SK-N-SH (cell line): ENCODE data around the gene CLDN10. TPM values are rescaled to one million over a fixed set of nuclear protein-coding genes. Genes with fewer than 3 reads are reported as not detected.

Experiments used
- CTCF ChIA-PET: fragments of 300-600, 350-600 bp; formaldehyde crosslinking; extraction: SDS; loops from one replicate; lab custom pipeline; 2021; lab: Yijun Ruan, JAX
- POLR2A ChIA-PET: fragments of 350-600 bp; sonication (Branson Sonifier 250); formaldehyde crosslinking; extraction: SDS; loops from one replicate; lab custom pipeline; 2020; ENCODE audit warnings: antibody characterized with exemption, inconsistent platforms; lab: Yijun Ruan, JAX
- DNase-seq: peaks from one replicate; pipeline ENCODE4 v3.0.0; 2012
- H2AFZ ChIP-seq: fragments of 200-600 bp; sonication (generic); 2 replicates; pipeline ENCODE4 v1.8.1; 2016; ENCODE audit warnings: antibody characterized with exemption, mild to moderate bottlenecking, low read depth
- H3F3A ChIP-seq: fragments of 200-600 bp; sonication (generic); replicated peaks from 2 replicates; pipeline ENCODE3; 2016; ENCODE audit warnings: antibody characterized with exemption, mild to moderate bottlenecking; ENCODE audit not compliant: insufficient read depth
- H3K27ac ChIP-seq, 2 experiments: fragments of 200-500 bp in 1 of 2; fragments of 200-600 bp in 1 of 2; sonication (Bioruptor generic) in 1 of 2; sonication (generic), shearing (Covaris generic) in 1 of 2; 2 replicates each; pipeline versions ENCODE4 v1.5.1 to v1.6.1; 2014 to 2016; ENCODE audit warnings: low read depth in 2 of 2, inconsistent platforms in 1 of 2, low read length in 1 of 2, mild to moderate bottlenecking in 1 of 2, mixed read lengths in 1 of 2
- H3K27me3 ChIP-seq: fragments of 200-600 bp; sonication (generic), shearing (Covaris generic); 2 replicates; pipeline ENCODE4 v1.6.1; 2016; ENCODE audit warnings: mixed run types; ENCODE audit not compliant: insufficient read depth
- H3K36me3 ChIP-seq, 2 experiments: fragments of 200-500 bp in 1 of 2; fragments of 200-600 bp in 1 of 2; sonication (Bioruptor generic) in 1 of 2; sonication (generic) in 1 of 2; replicated peaks in 1 of 2; 2 replicates each; pipeline versions ENCODE3 to v1.5.1; 2014 to 2016; ENCODE audit warnings: low read length in 1 of 2, mild to moderate bottlenecking in 1 of 2; ENCODE audit not compliant: insufficient read depth in 2 of 2, control insufficient read depth in 1 of 2
- H3K4me1 ChIP-seq, 2 experiments: fragments of 200-500 bp in 1 of 2; fragments of 200-600 bp in 1 of 2; sonication (Bioruptor generic) in 1 of 2; sonication (generic), shearing (Covaris generic) in 1 of 2; 2 replicates each; pipeline versions ENCODE4 v1.5.1 to v1.6.1; 2014 to 2016; ENCODE audit warnings: low read depth in 1 of 2, low read length in 1 of 2, mixed run types in 1 of 2; ENCODE audit not compliant: insufficient read depth in 2 of 2, control insufficient read depth in 1 of 2
- H3K4me2 ChIP-seq: fragments of 200-600 bp; sonication (generic), shearing (Covaris generic); 2 replicates; pipeline ENCODE4 v1.6.1; 2017; ENCODE audit warnings: mixed run types
- H3K4me3 ChIP-seq, 2 experiments: fragments of 200-500 bp in 1 of 2; fragments of 200-600 bp in 1 of 2; sonication (Bioruptor generic) in 1 of 2; sonication (generic), shearing (Covaris generic) in 1 of 2; 2 replicates each; pipeline versions ENCODE4 v1.5.1 to v1.8.1; 2014 to 2016; ENCODE audit warnings: low read depth in 2 of 2, inconsistent platforms in 1 of 2, low read length in 1 of 2, mild to moderate bottlenecking in 1 of 2, mixed read lengths in 1 of 2, moderate library complexity in 1 of 2
- H3K79me2 ChIP-seq: fragments of 200-600 bp; sonication (generic); 2 replicates; pipeline ENCODE4 v1.8.1; 2017; ENCODE audit warnings: mild to moderate bottlenecking; ENCODE audit not compliant: insufficient read depth
- H3K9ac ChIP-seq: fragments of 200-600 bp; sonication (generic); 2 replicates; pipeline ENCODE4 v1.6.1; 2017; ENCODE audit warnings: mixed run types
- H3K9me2 ChIP-seq: fragments of 200-600 bp; sonication (generic); 2 replicates; pipeline ENCODE4 v1.6.1; 2017; ENCODE audit warnings: mixed run types
- H3K9me3 ChIP-seq: fragments of 200-600 bp; sonication (generic); 2 replicates; pipeline ENCODE4 v1.6.1; 2017; ENCODE audit warnings: mixed run types, mild to moderate bottlenecking, moderate library complexity
- H4K20me1 ChIP-seq: fragments of 200-600 bp; sonication (generic); 2 replicates; pipeline ENCODE4 v1.6.1; 2017; ENCODE audit warnings: mild to moderate bottlenecking, mixed run types; ENCODE audit not compliant: insufficient read depth
- CHD2 ChIP-seq: fragments of 150-350 bp; IDR thresholded peaks from 2 replicates; pipeline ENCODE4 v1.6.1; 2018; ENCODE audit warnings: low read length; ENCODE audit not compliant: partially characterized antibody
- CTCF ChIP-seq: fragments of 200-600 bp; sonication (generic); IDR thresholded peaks from 2 replicates; pipeline ENCODE4 v1.6.1; 2017; ENCODE audit warnings: antibody characterized with exemption, mild to moderate bottlenecking, moderate library complexity
- ELF1 ChIP-seq: IDR thresholded peaks from 2 replicates; pipeline ENCODE4 v1.4.0; 2012
- EP300 ChIP-seq, 2 experiments: IDR thresholded peaks; 2 replicates each; pipeline versions ENCODE4 v1.4.0 to v1.6.1; 2012; ENCODE audit warnings: borderline replicate concordance in 1 of 2, low read depth in 1 of 2, low read length in 1 of 2
- EZH2phosphoT487 ChIP-seq: fragments of 200-600 bp; sonication (generic); IDR thresholded peaks from 2 replicates; pipeline ENCODE4 v1.6.1; 2017; ENCODE audit warnings: low read depth, mixed run types, mild to moderate bottlenecking, antibody characterized with exemption, moderate library complexity, borderline replicate concordance
- FOXJ3 ChIP-seq: sonication (generic); formaldehyde crosslinking; IDR thresholded peaks from 2 replicates; pipeline ENCODE4 v1.5.1; 2020; ENCODE audit warnings: mild to moderate bottlenecking, missing genetic modification reagents
- FOXM1 ChIP-seq: IDR thresholded peaks from 2 replicates; pipeline ENCODE4 v1.4.0; 2012; ENCODE audit warnings: low read depth, mild to moderate bottlenecking
- GABPA ChIP-seq: IDR thresholded peaks from 2 replicates; pipeline ENCODE4 v1.4.0; 2012; ENCODE audit warnings: low read depth, mild to moderate bottlenecking
- MAX ChIP-seq: IDR thresholded peaks from 2 replicates; pipeline ENCODE4 v1.4.0; 2012; ENCODE audit warnings: low read depth
- MEF2A ChIP-seq: IDR thresholded peaks from 2 replicates; pipeline ENCODE4 v1.4.0; 2012; ENCODE audit warnings: low read depth, borderline replicate concordance
- NFIC ChIP-seq: IDR thresholded peaks from 2 replicates; pipeline ENCODE4 v1.4.0; 2012; ENCODE audit warnings: borderline replicate concordance
- NRF1 ChIP-seq: IDR thresholded peaks from 2 replicates; pipeline ENCODE4 v1.6.1; 2012; ENCODE audit warnings: low read depth, mild to moderate bottlenecking, low read length
- RFX5 ChIP-seq: IDR thresholded peaks from 2 replicates; pipeline ENCODE4 v1.6.1; 2012; ENCODE audit warnings: mild to moderate bottlenecking, improper control_type of control experiment, low read length
- RXRA ChIP-seq: IDR thresholded peaks from 2 replicates; pipeline ENCODE4 v1.4.0; 2012; ENCODE audit warnings: low read depth, mild to moderate bottlenecking, borderline replicate concordance
- SMC3 ChIP-seq: IDR thresholded peaks from 2 replicates; pipeline ENCODE4 v1.6.1; 2012; ENCODE audit warnings: low read depth, low read length, improper control_type of control experiment
- TAF1 ChIP-seq: IDR thresholded peaks from 2 replicates; pipeline ENCODE4 v1.6.1; 2012; ENCODE audit warnings: low read depth, mild to moderate bottlenecking, low read length, moderate library complexity, borderline replicate concordance
- TCF12 ChIP-seq: IDR thresholded peaks from 2 replicates; pipeline ENCODE4 v1.4.0; 2012
- TEAD4 ChIP-seq: IDR thresholded peaks from 2 replicates; pipeline ENCODE4 v1.4.0; 2012; ENCODE audit warnings: mild to moderate bottlenecking, borderline replicate concordance; ENCODE audit not compliant: insufficient read depth
- USF1 ChIP-seq: IDR thresholded peaks from 2 replicates; pipeline ENCODE4 v1.4.0; 2012; ENCODE audit warnings: low read depth, borderline replicate concordance
- USF2 ChIP-seq: fragments of 150-350 bp; IDR thresholded peaks from 2 replicates; pipeline ENCODE4 v1.6.1; 2017; ENCODE audit warnings: antibody characterized with exemption, low read length, low read depth, borderline replicate concordance
- WGBS: methylation state at CpG from one replicate; pipeline ENCODE4 v1.1.6; 2017; ENCODE audit warnings: low lambda C conversion rate; 5-methylcytosine and 5-hydroxymethylcytosine counted together
- polyA plus RNA-seq, 3 experiments: library from polyadenylated mRNA; depleted of rRNA; stranded (reverse); fragments of >200 nt; gene quantifications; 2 replicates each; pipeline ENCODE4 v1.2.3, GENCODE V29; 2012

CLDN10 gene
- polyA plus RNA-seq, 1 of the 3 experiments (the other 2 are of a cell fraction), result 0.05 TPM

GRCh38 chr13:95615539-95615938 is 63.0 kb downstream of the CLDN10 start (continued):
- TF ChIP-seq ELF1 (no peak), CTCF (no peak), NFIC (no peak), TEAD4 (no peak), RFX5 (no peak), FOXM1 (no peak), SMC3 (no peak), RXRA (no peak)

GRCh38 chr13:95620030-95620824 is 67.7 kb downstream of the CLDN10 start:
- no peak for TF ChIP-seq MEF2A
- TF ChIP-seq TCF12, result no peak
- TF ChIP-seq MAX, result no peak
- TF ChIP-seq TEAD4, result no peak
- no peak for TF ChIP-seq NFIC
- no peak for TF ChIP-seq NRF1
- no peak for TF ChIP-seq FOXJ3 (CRISPR knock-in tag)
- no peak for TF ChIP-seq USF2
- no peak for TF ChIP-seq RXRA
- TF ChIP-seq CHD2, result no peak
- no peak for TF ChIP-seq RFX5
- TF ChIP-seq EZH2phosphoT487, result no peak
- TF ChIP-seq CTCF, result no peak
- no peak for TF ChIP-seq TAF1
- TF ChIP-seq EP300 (IDR thresholded peaks at IDR 0.05; ENCODE audit: borderline replicate concordance in 1 of 2, low read depth in 1 of 2, low read length in 1 of 2), result no peak
- no peak for TF ChIP-seq SMC3
- no peak for TF ChIP-seq GABPA
- TF ChIP-seq USF1, result no peak
- DNase-seq, result no peak
- H3K27ac ChIP-seq, result no peak overlapping the region
- H3K79me2 ChIP-seq, result no peaks in the 10 kb centered on the region
- POLR2A ChIA-PET, result no interaction called here
- H3K4me1 ChIP-seq, result no peaks in the 10 kb centered on the region
- no peaks in the 10 kb centered on the region for H3F3A ChIP-seq
- CTCF ChIA-PET, result interaction anchor here (0.9 to 3.4 kb wide), 6 partner anchors 12 to 216 kb away, joined by 3 to 12 read pairs (median 4); no protein-coding TSS in a partner anchor
- 96% methylated on average over 2 of the region's 2 CpGs for WGBS
- no peak overlapping the region for H3K4me2 ChIP-seq
- H2AFZ ChIP-seq, result no peak overlapping the region
- peaks cover 65 to 79% of the 10 kb centered on the region in 2 experiments for H3K36me3 ChIP-seq
- no peaks in the 10 kb centered on the region for H3K9me2 ChIP-seq
- H4K20me1 ChIP-seq, result no peaks in the 10 kb centered on the region
- no peak overlapping the region for H3K4me3 ChIP-seq
- no peak overlapping the region for H3K9ac ChIP-seq
- H3K9me3 ChIP-seq, result no peaks in the 10 kb centered on the region
- H3K27me3 ChIP-seq, result no peaks in the 10 kb centered on the region
